Frontal cortex (tissue), 4 donors: Measurements from ENCODE around the gene DNAJB4. TPM values are rescaled to one million over a fixed set of nuclear protein-coding genes. Genes with fewer than 3 reads are reported as not detected.
A peak's percentile ranks its signal among the peaks of the same experiment; 100 is the strongest.
"Not testable (repeated sequence)": the region's sequence is repeated elsewhere in the genome, so short reads cannot be mapped to it uniquely, and the experiment has no call there.

Experiments used
- DNase-seq, 2 donors: peaks; one replicate each; pipeline ENCODE4 v3.0.0; 2012; ENCODE audit warnings: low spot score in 2 of 2
- FAIRE-seq: peaks from 2 replicates; lab custom pipeline; 2012; peaks lifted over from hg19 to GRCh38; lab: Jason Lieb, UNC
- small RNA-seq: library from RNA; depleted of rRNA; stranded (forward); fragments of <200 nt; gene quantifications from one replicate; pipeline ENCODE3, GENCODE V24; 2014
- total RNA-seq: library from RNA; depleted of rRNA; stranded (reverse); fragments of >200 nt; gene quantifications from one replicate; pipeline ENCODE4 v1.2.3, GENCODE V29; 2014
- donor health status: control.
- donor health status: control.
- donor health status: control.

DNAJB4 gene
- total RNA-seq, 1 donor from 2014 or later: 30.6 TPM

- DNase-seq (no peak), FAIRE-seq (no peak)
Measured at GRCh38 chr1:78054972-78055371, 50.2 kb downstream of the DNAJB4 start.

DNA sequence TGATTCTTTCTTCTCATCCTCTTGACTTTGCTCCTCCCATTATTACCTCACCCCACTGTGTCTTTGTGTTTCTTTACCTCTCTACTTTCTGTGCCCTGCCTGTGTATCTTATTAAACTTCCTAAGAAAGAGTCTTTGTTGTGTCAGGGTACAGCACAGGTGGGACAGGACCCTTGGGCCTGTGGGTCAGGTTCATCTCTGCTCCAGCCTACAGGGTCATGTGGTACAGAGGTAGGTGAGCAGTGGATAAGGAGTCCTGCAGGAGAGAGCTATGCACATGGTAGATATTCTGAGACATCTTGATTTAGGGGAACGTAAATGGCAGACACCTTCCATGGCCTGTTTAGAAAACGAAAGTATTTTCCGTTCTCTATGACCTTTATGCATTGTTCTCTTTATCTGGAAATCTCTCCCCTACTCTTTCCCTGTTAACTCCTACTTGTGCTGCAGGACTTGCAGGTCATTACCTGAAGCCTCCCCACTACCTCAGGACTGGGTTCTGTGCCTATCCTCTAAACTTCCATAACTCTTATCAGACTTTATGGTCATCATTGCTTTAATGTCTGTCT, 50.9 kb downstream of the DNAJB4 start:
- no peak for FAIRE-seq
- no peak for DNase-seq

DNA sequence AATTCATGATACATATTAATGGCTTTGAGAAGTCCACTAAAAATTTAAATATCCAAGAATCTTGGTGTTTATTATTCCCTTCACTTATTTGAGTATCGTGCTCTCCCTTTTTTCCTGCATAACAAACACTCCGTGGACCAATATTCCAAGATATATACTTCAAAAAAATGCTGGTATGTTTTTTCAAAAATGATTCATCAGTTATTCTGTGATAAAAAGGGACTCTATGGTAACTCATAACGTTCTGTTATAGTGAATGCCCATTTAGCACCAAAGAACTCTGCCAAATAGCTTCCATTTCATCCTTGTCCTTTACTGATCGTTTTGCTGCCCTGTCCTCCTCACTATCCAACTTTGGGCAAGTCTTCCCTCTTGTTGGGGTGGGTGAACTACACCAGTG, 53.9 kb downstream of the DNAJB4 start:
- no peak for FAIRE-seq
- DNase-seq: no peak

GRCh38 chr1:78060857-78061563, 56.3 kb downstream of the DNAJB4 start:
- no peak for DNase-seq
- FAIRE-seq: no peak

- DNase-seq (no peak), FAIRE-seq (no peak)
Measured at GRCh38 chr1:78061825-78062523, 57.2 kb downstream of the DNAJB4 start.

DNA sequence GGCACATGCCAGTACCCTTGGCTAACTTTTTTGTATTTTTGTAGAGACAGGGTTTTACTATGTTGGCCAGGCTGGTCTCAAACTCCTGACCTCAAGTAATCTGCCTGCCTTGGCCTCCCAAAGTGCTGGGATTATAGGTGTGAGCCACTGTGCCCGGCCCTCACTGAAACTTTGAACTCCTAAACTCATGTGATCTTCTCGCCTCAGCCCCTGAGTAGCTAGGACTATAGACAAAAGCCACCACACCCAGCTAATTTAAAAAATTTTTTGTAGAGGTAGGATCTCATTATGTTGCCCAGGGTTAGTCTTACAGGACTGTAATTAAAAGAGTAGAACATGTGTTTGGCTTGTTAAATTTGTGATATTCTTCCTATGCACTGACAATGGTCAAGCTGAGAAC, 60.1 kb downstream of the DNAJB4 start:
- FAIRE-seq, DNase-seq: not testable (repeated sequence)

Small RNA genes within 50 kb of the gene (small RNA-seq; reads per million reads assigned to genes)
- 1.7 reads per million, percentile 79 among the genes with 10 or more reads in this experiment for gene AC103591.3

Other genes with a start within 250 kb of the DNAJB4 start
- 259 TPM for gene USP33, start 245.1 kb upstream of the DNAJB4 start, total RNA-seq
- gene MIGA1, start 225.3 kb upstream of the DNAJB4 start, total RNA-seq: 24.1 TPM
- under 0.01 TPM for gene NEXN, start 116.3 kb upstream of the DNAJB4 start, total RNA-seq
- 345 TPM for gene FUBP1, start 25.9 kb upstream of the DNAJB4 start, total RNA-seq
- gene GIPC2, start 41.0 kb downstream of the DNAJB4 start, total RNA-seq: 0.41 TPM